Keratinocyte (primary cell): ENCODE measurements around the gene SLC26A9.

Source experiments
- CTCF ChIP-seq, 3 experiments: IDR thresholded peaks in 1 of 3; conservative IDR thresholded peaks in 1 of 3; optimal IDR thresholded peaks in 1 of 3; 2 replicates in 2 of 3; 3 replicates in 1 of 3; pipeline versions ENCODE3 to v1.5.1; 2011; ENCODE audit warnings: low read length in 3 of 3, mild to moderate bottlenecking in 3 of 3, moderate library complexity in 2 of 3, control low read depth in 1 of 3, inconsistent platforms in 1 of 3; ENCODE audit not compliant: insufficient read depth in 2 of 3; ENCODE audit errors: extremely low read depth in 1 of 3
- EZH2 ChIP-seq: IDR thresholded peaks from one replicate; pipeline ENCODE4 v1.6.1; 2012; ENCODE audit warnings: inconsistent platforms, mild to moderate bottlenecking, low read length, moderate library complexity

- TF ChIP-seq CTCF (optimal IDR thresholded peaks at IDR 0.05 in 1 of 3, IDR thresholded peaks at IDR 0.05 in 1 of 3, conservative IDR thresholded peaks at IDR 0.05 in 1 of 3; ENCODE audit: extremely low read depth in 1 of 3, insufficient read depth in 2 of 3, low read length in 3 of 3) (no peak), EZH2 (no peak)
Measured at GRCh38 chr1:205914155-205914507, 29.1 kb downstream of the SLC26A9 start.
